Activated CD4-positive, alpha-beta T cell treated with anti-CD3 and anti-CD28 coated beads for 36 hours (primary cell): ENCODE measurements around the gene EVI5L. TPM values are rescaled to one million over a fixed set of nuclear protein-coding genes. Genes with fewer than 3 reads are reported as not detected.
A peak's percentile ranks its signal among the peaks of the same experiment; 100 is the strongest.
"Not testable (repeated sequence)": the region's sequence is repeated elsewhere in the genome, so short reads cannot be mapped to it uniquely, and the experiment has no call there.

Experiments
- ATAC-seq: fragments of 200-7000 bp; cut with Tn5 transposase; one replicate; pipeline ENCODE4 v1.10.0; 2021; ENCODE audit warnings: mild to moderate bottlenecking, moderate library complexity
- CTCF ChIA-PET: fragments of 350-600 bp; sonication (Branson Sonifier 250); formaldehyde crosslinking; loops from one replicate; lab custom pipeline; 2021; ENCODE audit warnings: antibody characterized with exemption; lab: Charles Lee
- POLR2A ChIA-PET: fragments of 350-600 bp; sonication (Branson Sonifier 250); formaldehyde crosslinking; loops from one replicate; lab custom pipeline; 2021; ENCODE audit warnings: antibody characterized with exemption, inconsistent platforms; lab: Charles Lee
- DNase-seq: peaks from one replicate; pipeline ENCODE4 v3.0.0-alpha.2; 2020
- H3K27ac Mint-ChIP-seq: one replicate; pipeline ENCODE4 v1.8.0; 2021; ENCODE audit warnings: mixed read lengths
- H3K27me3 Mint-ChIP-seq: one replicate; pipeline ENCODE4 v1.8.0; 2021; ENCODE audit warnings: mixed read lengths
- H3K36me3 Mint-ChIP-seq: one replicate; pipeline ENCODE4 v1.8.0; 2021; ENCODE audit warnings: low read depth, mixed read lengths
- H3K4me1 Mint-ChIP-seq: one replicate; pipeline ENCODE4 v1.8.0; 2021; ENCODE audit warnings: mixed read lengths
- H3K4me3 Mint-ChIP-seq: one replicate; pipeline ENCODE4 v1.8.0; 2021; ENCODE audit warnings: mild to moderate bottlenecking, moderate library complexity, mixed read lengths
- H3K9me3 Mint-ChIP-seq: one replicate; pipeline ENCODE4 v1.8.0; 2021; ENCODE audit warnings: low read depth, mixed read lengths
- intact Hi-C, 2 experiments: fragments of 100-400 bp; cut with DNase I in 1 of 2; cut with micrococcal nuclease in 1 of 2; formaldehyde crosslinking; loops; one replicate each; pipeline versions ENCODE4 v1.14.2 to v1.15.1; 2022 to 2024; cut with DNase I, micrococcal nuclease
- total RNA-seq, 2 experiments: library from RNA; stranded (reverse); gene quantifications; one replicate each; pipeline ENCODE4 v1.2.3, GENCODE V29; 2021

The EVI5L gene
- total RNA-seq, 2 experiments from 2014 or later = 4.8 to 5.9 TPM

GRCh38 chr19:7893362-7894101 is 63.5 kb downstream of the EVI5L start:
- H3K27ac Mint-ChIP-seq, intact Hi-C loops, H3K9me3 Mint-ChIP-seq, H3K4me1 Mint-ChIP-seq, H3K4me3 Mint-ChIP-seq, DNase-seq, POLR2A ChIA-PET, H3K27me3 Mint-ChIP-seq, H3K36me3 Mint-ChIP-seq, ATAC-seq: not testable (repeated sequence)
- CTCF ChIA-PET = interaction anchor here (1.3 kb wide), 1 partner anchor 40 kb away, joined by 3 read pairs; no protein-coding TSS in a partner anchor

GRCh38 chr19:7894612-7895309 is 64.7 kb downstream of the EVI5L start:
- H3K27ac Mint-ChIP-seq = no peak overlapping the region
- H3K36me3 Mint-ChIP-seq = no peaks in the 10 kb centered on the region
- ATAC-seq = no peak
- ChIA-PET POLR2A (no interaction called here), CTCF (interaction anchor here (0.6 kb wide), 1 partner anchor 218 kb away, joined by 3 read pairs; no protein-coding TSS in a partner anchor)
- H3K4me1 Mint-ChIP-seq = no peaks in the 10 kb centered on the region
- no peak for DNase-seq
- no peak overlapping the region for H3K4me3 Mint-ChIP-seq
- intact Hi-C loops = no loop called here
- no peaks in the 10 kb centered on the region for H3K9me3 Mint-ChIP-seq
- peaks cover 5% of the 10 kb centered on the region for H3K27me3 Mint-ChIP-seq

- Mint-ChIP-seq H3K9me3 (no peaks in the 10 kb centered on the region), H3K4me3 (no peak overlapping the region)
Observed at GRCh38 chr19:7895565-7895964, 65.5 kb downstream of the EVI5L start.

GRCh38 chr19:7897292-7897691 is 67.3 kb downstream of the EVI5L start:
- H3K27me3 Mint-ChIP-seq = peaks cover 3% of the 10 kb centered on the region
- H3K9me3 Mint-ChIP-seq = no peaks in the 10 kb centered on the region
- no peak overlapping the region for H3K27ac Mint-ChIP-seq
- ChIA-PET CTCF (interaction anchor here (0.6 to 1.2 kb wide), 3 partner anchors 45 to 478 kb away, joined by 3 to 5 read pairs (median 3); no protein-coding TSS in a partner anchor), POLR2A (no interaction called here)
- H3K36me3 Mint-ChIP-seq = no peaks in the 10 kb centered on the region
- intact Hi-C loops = no loop called here
- H3K4me1 Mint-ChIP-seq = no peaks in the 10 kb centered on the region
- H3K4me3 Mint-ChIP-seq = no peak overlapping the region
- DNase-seq = no peak
- no peak for ATAC-seq

More at GRCh38 chr19:7895565-7895964, 65.5 kb downstream of the EVI5L start:
- intact Hi-C loops = no loop called here
- Mint-ChIP-seq H3K36me3 (no peaks in the 10 kb centered on the region), H3K27me3 (peaks cover 5% of the 10 kb centered on the region), H3K4me1 (no peaks in the 10 kb centered on the region), H3K27ac (no peak overlapping the region)
- ChIA-PET CTCF (no interaction called here), POLR2A (no interaction called here)
- ATAC-seq = no peak
- DNase-seq = no peak

- Mint-ChIP-seq H3K27me3 (peaks cover 3% of the 10 kb centered on the region), H3K4me3 (no peak overlapping the region), H3K4me1 (peaks cover 4% of the 10 kb centered on the region), H3K27ac (no peak overlapping the region), H3K36me3 (peaks cover 2% of the 10 kb centered on the region), H3K9me3 (no peaks in the 10 kb centered on the region)
- no peak for ATAC-seq
- ChIA-PET CTCF (interaction anchor here (0.8 kb wide), 1 partner anchor 224 kb away, joined by 3 read pairs; no protein-coding TSS in a partner anchor), POLR2A (no interaction called here)
- intact Hi-C loops = no loop called here
- no peak for DNase-seq
Observed at GRCh38 chr19:7898967-7899366, 68.9 kb downstream of the EVI5L start.

- DNase-seq (no peak), ATAC-seq (no peak)
- CTCF ChIA-PET = no interaction called here
- intact Hi-C loops = loop anchor here in 1 of 2 experiments (5.0 kb wide), 1 partner anchor 932 kb away; the partner anchor contains the start of genes MBD3L1 and ZNF558
- H3K9me3 Mint-ChIP-seq = no peaks in the 10 kb centered on the region
- H3K36me3 Mint-ChIP-seq = peaks cover 3% of the 10 kb centered on the region
- no peak overlapping the region for H3K4me3 Mint-ChIP-seq
- peaks cover 9% of the 10 kb centered on the region for H3K4me1 Mint-ChIP-seq
- POLR2A ChIA-PET = interaction anchor here (1.5 kb wide), 1 partner anchor 44 kb away, joined by 4 read pairs; the partner anchor contains the start of gene TIMM44
- peaks cover 2% of the 10 kb centered on the region for H3K27me3 Mint-ChIP-seq
- H3K27ac Mint-ChIP-seq = no peak overlapping the region
Observed at GRCh38 chr19:7899751-7900378, 69.8 kb downstream of the EVI5L start.

GRCh38 chr19:7900401-7900870 is 70.4 kb downstream of the EVI5L start:
- H3K4me1 Mint-ChIP-seq = peaks cover 13% of the 10 kb centered on the region
- ATAC-seq (no peak), DNase-seq (no peak)
- H3K27ac Mint-ChIP-seq = no peak overlapping the region
- CTCF ChIA-PET = interaction anchor here (1.2 kb wide), 1 partner anchor 32 kb away, joined by 7 read pairs; no protein-coding TSS in a partner anchor
- intact Hi-C loops = loop anchor here in 1 of 2 experiments (5.0 kb wide), 1 partner anchor 932 kb away; the partner anchor contains the start of genes MBD3L1 and ZNF558
- POLR2A ChIA-PET = interaction anchor here (1.5 kb wide), 1 partner anchor 44 kb away, joined by 4 read pairs; the partner anchor contains the start of gene TIMM44
- no peak overlapping the region for H3K4me3 Mint-ChIP-seq
- no peaks in the 10 kb centered on the region for H3K9me3 Mint-ChIP-seq
- peaks cover 7% of the 10 kb centered on the region for H3K36me3 Mint-ChIP-seq
- peaks cover 2% of the 10 kb centered on the region for H3K27me3 Mint-ChIP-seq

- intact Hi-C loops = loop anchor here in 1 of 2 experiments (5.0 kb wide), 1 partner anchor 931 kb away; the partner anchor contains the start of genes MBD3L1 and ZNF558
- H3K27me3 Mint-ChIP-seq = peaks cover 2% of the 10 kb centered on the region
Observed at GRCh38 chr19:7900931-7901330, 70.9 kb downstream of the EVI5L start.

GRCh38 chr19:7901337-7901736 is 71.3 kb downstream of the EVI5L start:
- POLR2A ChIA-PET = interaction anchor here (1.5 kb wide), 1 partner anchor 43 kb away, joined by 4 read pairs; the partner anchor contains the start of gene TIMM44
- H3K9me3 Mint-ChIP-seq = no peaks in the 10 kb centered on the region
- DNase-seq = no peak
- H3K27me3 Mint-ChIP-seq = peaks cover 2% of the 10 kb centered on the region
- H3K36me3 Mint-ChIP-seq = peaks cover 15% of the 10 kb centered on the region
- no peak overlapping the region for H3K4me3 Mint-ChIP-seq
- no peak overlapping the region for H3K27ac Mint-ChIP-seq
- ATAC-seq = no peak
- peaks cover 22% of the 10 kb centered on the region for H3K4me1 Mint-ChIP-seq
- intact Hi-C loops = loop anchor here in 1 of 2 experiments (5.0 kb wide), 1 partner anchor 931 kb away; the partner anchor contains the start of genes MBD3L1 and ZNF558
- CTCF ChIA-PET = interaction anchor here (0.6 to 1.5 kb wide), 5 partner anchors 11 to 413 kb away, joined by 3 to 7 read pairs (median 3); partner anchors contain the start of gene PEX11G

More at GRCh38 chr19:7900931-7901330, 70.9 kb downstream of the EVI5L start:
- peaks cover 12% of the 10 kb centered on the region for H3K36me3 Mint-ChIP-seq
- no peak overlapping the region for H3K27ac Mint-ChIP-seq
- DNase-seq (no peak), ATAC-seq (no peak)
- H3K4me3 Mint-ChIP-seq = no peak overlapping the region
- POLR2A ChIA-PET = interaction anchor here (1.5 kb wide), 1 partner anchor 43 kb away, joined by 4 read pairs; the partner anchor contains the start of gene TIMM44
- H3K9me3 Mint-ChIP-seq = no peaks in the 10 kb centered on the region
- CTCF ChIA-PET = interaction anchor here (0.6 to 1.5 kb wide), 4 partner anchors 12 to 412 kb away, joined by 3 to 7 read pairs (median 3); partner anchors contain the start of gene PEX11G
- peaks cover 18% of the 10 kb centered on the region for H3K4me1 Mint-ChIP-seq

GRCh38 chr19:7902796-7903243 is 72.8 kb downstream of the EVI5L start:
- Mint-ChIP-seq H3K27ac (peak overlapping the region; percentile 75), H3K9me3 (no peaks in the 10 kb centered on the region), H3K36me3 (peaks cover 18% of the 10 kb centered on the region), H3K27me3 (no peaks in the 10 kb centered on the region), H3K4me1 (peaks cover 22% of the 10 kb centered on the region), H3K4me3 (peak overlapping the region; percentile 85)
- DNase-seq (no peak), ATAC-seq (no peak)
- POLR2A ChIA-PET = interaction anchor here (0.6 to 1.6 kb wide), 4 partner anchors 13 to 611 kb away, joined by 3 to 4 read pairs (median 3); partner anchors contain the start of genes TIMM44 and ZNF414
- CTCF ChIA-PET = interaction anchor here (1.0 to 2.4 kb wide), 5 partner anchors 13 to 334 kb away, joined by 4 to 16 read pairs (median 6); partner anchors contain the start of genes SNAPC2 and TIMM44
- intact Hi-C loops = loop anchor here (1.0 to 5.0 kb wide), 13 partner anchors 17 to 929 kb away; partner anchors contain the start of genes SNAPC2 (in 2 of the 2), TIMM44 (in 2 of the 2), ELAVL1 (in 1 of the 2) and MBD3L1 (in 1 of the 2)
